K562 (cell line): ENCODE results near the gene SUCO. TPM values are rescaled to one million over a fixed set of nuclear protein-coding genes. Genes with fewer than 3 reads are reported as not detected.

Source experiments
- ARID3A ChIP-seq: IDR thresholded peaks from 2 replicates; pipeline ENCODE4 v1.6.1; 2012; ENCODE audit warnings: low read depth, low read length, improper control_type of control experiment, borderline replicate concordance
- CBFB ChIP-seq: sonication (generic); formaldehyde crosslinking; IDR thresholded peaks from 2 replicates; pipeline ENCODE4 v1.4.0; 2020; ENCODE audit warnings: mild to moderate bottlenecking, missing genetic modification reagents
- DLX4 ChIP-seq: fragments of 250-450 bp; sonication (Bioruptor Pico); IDR thresholded peaks from 2 replicates; pipeline ENCODE4 v1.6.1; 2021; ENCODE audit warnings: mild to moderate bottlenecking
- E2F5 ChIP-seq: sonication (generic); formaldehyde crosslinking; IDR thresholded peaks from 2 replicates; pipeline ENCODE4 v1.8.0; 2022; ENCODE audit warnings: mild to moderate bottlenecking, missing genetic modification reagents
- ELF1 ChIP-seq: fragments of 200-800 bp; sonication (Bioruptor generic); IDR thresholded peaks from 2 replicates; pipeline ENCODE4 v1.6.1; 2016; ENCODE audit warnings: missing genetic modification characterization, missing compliant biosample characterization
- ETV6 ChIP-seq, 3 experiments: fragments of 150-350 bp in 1 of 3; sonication (generic) in 1 of 3; formaldehyde crosslinking in 1 of 3; IDR thresholded peaks; 2 replicates each; pipeline versions ENCODE4 v1.6.1 to v1.8.0; 2014 to 2022; ENCODE audit warnings: borderline replicate concordance in 2 of 3, low read depth in 2 of 3, antibody characterized with exemption in 1 of 3, low read length in 1 of 3, mild to moderate bottlenecking in 1 of 3, missing genetic modification reagents in 1 of 3
- GTF2B ChIP-seq: IDR thresholded peaks from 2 replicates; pipeline ENCODE4 v1.6.1; 2011; ENCODE audit not compliant: insufficient read length; ENCODE audit errors: extremely low read depth
- ILK ChIP-seq: fragments of 450-650 bp; IDR thresholded peaks from 2 replicates; pipeline ENCODE4 v1.6.1; 2016; ENCODE audit warnings: missing genetic modification characterization, low read depth, mild to moderate bottlenecking, missing compliant biosample characterization, moderate library complexity, borderline replicate concordance
- NCOA4 ChIP-seq: fragments of 450-650 bp; IDR thresholded peaks from 2 replicates; pipeline ENCODE4 v1.6.1; 2018; ENCODE audit warnings: mild to moderate bottlenecking; ENCODE audit not compliant: partially characterized antibody
- NCOA6 ChIP-seq: fragments of 450-650 bp; IDR thresholded peaks from 2 replicates; pipeline ENCODE4 v1.6.1; 2017; ENCODE audit warnings: mild to moderate bottlenecking
- RNF2 ChIP-seq: sonication (generic); IDR thresholded peaks from 2 replicates; pipeline ENCODE4 v1.6.1; 2016
- SFPQ ChIP-seq: fragments of 200-400 bp; formaldehyde crosslinking; IDR thresholded peaks from 2 replicates; pipeline ENCODE4 v1.6.1; 2017; ENCODE audit warnings: mild to moderate bottlenecking, low read depth, low read length, moderate library complexity
- ZNF561 ChIP-seq: fragments of 450-650 bp; formaldehyde crosslinking; conservative IDR thresholded peaks from 2 replicates; pipeline ENCODE4 v1.4.0; 2020; ENCODE audit warnings: mild to moderate bottlenecking, moderate library complexity
- ZNF644 ChIP-seq: fragments of 200-800 bp; sonication (Bioruptor generic); IDR thresholded peaks from 2 replicates; pipeline ENCODE4 v1.6.1; 2016; ENCODE audit warnings: low read depth, missing genetic modification characterization, missing compliant biosample characterization
- ZNF699 ChIP-seq: fragments of 250-450 bp; sonication (Bioruptor Pico); IDR thresholded peaks from 2 replicates; pipeline ENCODE4 v1.8.0; 2021; ENCODE audit warnings: mild to moderate bottlenecking, moderate library complexity; ENCODE audit not compliant: insufficient replicate concordance
- ZNF764 ChIP-seq: fragments of 250-450 bp; sonication (Bioruptor Pico); IDR thresholded peaks from 2 replicates; pipeline ENCODE4 v1.4.0; 2020; ENCODE audit warnings: low read depth, mild to moderate bottlenecking, moderate library complexity
- polyA plus RNA-seq, 8 experiments: library from polyadenylated mRNA; depleted of rRNA in 4 of 8; stranded (reverse) in 5 of 8; unstranded in 3 of 8; fragments of >200 nt; fragmentation: Nextera tagmentation in 2 of 8; fragmentation: Illumina TruSeq in 1 of 8; extraction: Ambion mirVana in 2 of 8; extraction: Trizol in 1 of 8; gene quantifications; 2 replicates each; pipeline versions ENCODE4 v1.2.1 to v1.2.3, GENCODE V29; 2011 to 2014; ENCODE audit warnings: inconsistent platforms in 1 of 8, missing spikeins in 1 of 8
- total RNA-seq, 7 experiments: library from RNA; depleted of rRNA in 6 of 7; stranded (reverse); fragments of >200 nt in 6 of 7; fragmentation: Illumina TruSeq in 2 of 7; extraction: Trizol in 2 of 7; gene quantifications; 2 replicates each; pipeline versions ENCODE4 v1.2.1 to v1.2.3, GENCODE V29; 2011 to 2021; ENCODE audit warnings: low replicate concordance in 1 of 7

Gene SUCO
- total and polyA plus RNA-seq, 9 of the 15 experiments (the other 6 are each of a cell fraction or from before 2014, with no cell fraction given) = 2.5 to 20.6 (median 14.3) TPM

- TF ChIP-seq SFPQ (no peak), RNF2 (peak; percentile 51), CBFB (CRISPR knock-in tag) (no peak; the same call in none of the 2 replicates), E2F5 (CRISPR knock-in tag) (no peak), ZNF699 (CRISPR knock-in tag) (no peak), ETV6 (IDR thresholded peaks at IDR 0.05; ENCODE audit: borderline replicate concordance in 1 of 2, low read depth in 2 of 2, low read length in 1 of 2) (no peak; a peak in 1 of 4 replicates), ETV6 (CRISPR knock-in tag; IDR thresholded peaks at IDR 0.05; ENCODE audit: borderline replicate concordance) (no peak), DLX4 (no peak), NCOA4 (no peak), ELF1 (tag) (no peak; the same call in none of the 2 replicates), NCOA6 (no peak), ZNF764 (CRISPR knock-in tag) (no peak), ZNF561 (CRISPR knock-in tag) (0 out of 2 replicates have a peak, but pooled peaks have one; percentile 58), GTF2B (no peak), ZNF644 (tag) (no peak; the same call in 1 of the 2 replicates), ILK (tag) (no peak), ARID3A (no peak)
These were observed at the start of gene SUCO (continued) for GRCh38 chr1:172532700-172533512.
